DMS53 (cell line): ENCODE measurements around the gene TNRC6C.
"Not testable (repeated sequence)": the region's sequence is repeated elsewhere in the genome, so short reads cannot be mapped to it uniquely, and the experiment has no call there.

Experiments
- DNase-seq: peaks from one replicate; lab custom pipeline; 2025; lab: John Stamatoyannopoulos, UW

TNRC6C gene

GRCh38 chr17:78082355-78082872, 123.9 kb downstream of the TNRC6C start:
- DNase-seq = not testable (repeated sequence)

GRCh38 chr17:78082988-78083387, 124.5 kb downstream of the TNRC6C start:
- DNase-seq = peak; percentile 23

GRCh38 chr17:78086740-78087139, 128.2 kb downstream of the TNRC6C start:
- DNase-seq = no peak

- no peak for DNase-seq
Measured at GRCh38 chr17:78088529-78088928, 130.0 kb downstream of the TNRC6C start.

GRCh38 chr17:78089576-78090281, 131.2 kb downstream of the TNRC6C start:
- DNase-seq = no peak

- no peak for DNase-seq
Measured at GRCh38 chr17:78092794-78093324, 134.4 kb downstream of the TNRC6C start.

GRCh38 chr17:78095035-78095434, 136.5 kb downstream of the TNRC6C start:
- DNase-seq = no peak

- no peak for DNase-seq
Measured at GRCh38 chr17:78096093-78096492, 137.6 kb downstream of the TNRC6C start.

GRCh38 chr17:78101112-78101511, 142.6 kb downstream of the TNRC6C start:
- no peak for DNase-seq

- DNase-seq = peak; percentile 7
Measured at GRCh38 chr17:78101542-78101941, 143.0 kb downstream of the TNRC6C start.

- DNase-seq = no peak
Measured at GRCh38 chr17:78103311-78103710, 144.8 kb downstream of the TNRC6C start.

- DNase-seq = no peak
Measured at GRCh38 chr17:78104540-78104941, 146.0 kb downstream of the TNRC6C start.

GRCh38 chr17:78105101-78105500, 146.6 kb downstream of the TNRC6C start:
- DNase-seq = no peak

- DNase-seq = peak; percentile 66
Measured at GRCh38 chr17:78105551-78105950, 147.0 kb downstream of the TNRC6C start.

GRCh38 chr17:78106211-78106610, 147.7 kb downstream of the TNRC6C start:
- peak; percentile 34 for DNase-seq

- no peak for DNase-seq
Measured at GRCh38 chr17:78107457-78107856, 149.0 kb downstream of the TNRC6C start.

GRCh38 chr17:78107976-78108725, 149.6 kb downstream of the TNRC6C start:
- DNase-seq = no peak

- no peak for DNase-seq
Measured at GRCh38 chr17:78108726-78109488, 150.4 kb downstream of the TNRC6C start.

- DNase-seq = no peak
Measured at GRCh38 chr17:78109489-78109761, 150.9 kb downstream of the TNRC6C start.

- no peak for DNase-seq
Measured at GRCh38 chr17:78110363-78111015, 152.0 kb downstream of the TNRC6C start.

- no peak for DNase-seq
Measured at GRCh38 chr17:78111016-78111726, 152.7 kb downstream of the TNRC6C start.
